Mononuclear cell (primary cell): ENCODE measurements around the gene UBASH3A. TPM values are rescaled to one million over a fixed set of nuclear protein-coding genes. Genes with fewer than 3 reads are reported as not detected.
"Not testable (repeated sequence)": the region's sequence is repeated elsewhere in the genome, so short reads cannot be mapped to it uniquely, and the experiment has no call there.

Experiments used
- H3K27me3 ChIP-seq: 2 replicates; pipeline ENCODE4 v1.6.0; 2011; ENCODE audit warnings: low read length, control low read depth; ENCODE audit not compliant: insufficient read depth
- H3K4me1 ChIP-seq: 2 replicates; pipeline ENCODE4 v1.5.1; 2011; ENCODE audit warnings: mild to moderate bottlenecking, low read length, control low read depth; ENCODE audit not compliant: insufficient read depth
- H3K4me3 ChIP-seq: 2 replicates; pipeline ENCODE4 v1.5.1; 2011; ENCODE audit warnings: mild to moderate bottlenecking, low read length, moderate library complexity
- H3K9me3 ChIP-seq: 2 replicates; pipeline ENCODE4 v1.5.1; 2011; ENCODE audit warnings: low read depth, mild to moderate bottlenecking, control low read depth, low read length
- total RNA-seq: library from RNA; depleted of rRNA; stranded (reverse); fragments of >200 nt; gene quantifications from one replicate; pipeline ENCODE4 v1.2.3, GENCODE V29; 2012

Gene UBASH3A
- total RNA-seq, 1 donor = 18.5 TPM

DNA sequence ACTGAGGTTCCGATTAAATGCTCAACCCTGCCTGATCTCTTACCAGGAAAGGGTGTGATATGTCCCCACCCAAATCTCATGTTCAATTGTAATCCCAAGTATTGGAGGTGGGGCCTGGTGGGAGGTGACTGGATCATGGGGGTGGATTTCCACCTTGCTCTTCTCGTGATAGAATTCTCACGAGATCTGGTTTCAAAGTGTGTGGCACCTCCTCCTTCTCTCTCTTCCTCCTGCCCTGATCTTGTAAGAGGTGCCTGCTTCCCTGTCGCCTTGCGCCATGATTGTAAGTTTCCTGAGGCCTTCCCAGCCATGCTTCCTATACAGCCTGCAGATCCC is 57.5 kb downstream of the UBASH3A start:
- H3K4me1 ChIP-seq = peaks cover 53% of the 10 kb centered on the region
- H3K27me3 ChIP-seq = no peaks in the 10 kb centered on the region
- H3K9me3 ChIP-seq = no peaks in the 10 kb centered on the region
- no peak overlapping the region for H3K4me3 ChIP-seq

- no peak overlapping the region for H3K4me3 ChIP-seq
- peaks cover 55% of the 10 kb centered on the region for H3K4me1 ChIP-seq
These were observed 58.5 kb downstream of the UBASH3A start for GRCh38 chr21:42461881-42462877.

GRCh38 chr21:42463861-42464515 is 60.3 kb downstream of the UBASH3A start:
- Histone ChIP-seq H3K4me3 (no peak overlapping the region), H3K27me3 (no peaks in the 10 kb centered on the region), H3K4me1 (peaks cover 63% of the 10 kb centered on the region), H3K9me3 (no peaks in the 10 kb centered on the region)

More at GRCh38 chr21:42461881-42462877, 58.5 kb downstream of the UBASH3A start:
- Histone ChIP-seq H3K9me3 (no peaks in the 10 kb centered on the region), H3K27me3 (no peaks in the 10 kb centered on the region)

GRCh38 chr21:42465008-42465802 is 61.5 kb downstream of the UBASH3A start:
- H3K9me3 ChIP-seq = no peaks in the 10 kb centered on the region
- H3K27me3 ChIP-seq = no peaks in the 10 kb centered on the region
- no peak overlapping the region for H3K4me3 ChIP-seq
- H3K4me1 ChIP-seq = peaks cover 60% of the 10 kb centered on the region

- H3K4me1 ChIP-seq = peaks cover 54% of the 10 kb centered on the region
- no peaks in the 10 kb centered on the region for H3K27me3 ChIP-seq
- no peaks in the 10 kb centered on the region for H3K9me3 ChIP-seq
- H3K4me3 ChIP-seq = no peak overlapping the region
These were observed 62.1 kb downstream of the UBASH3A start for GRCh38 chr21:42465803-42466127.

- H3K9me3 ChIP-seq = no peaks in the 10 kb centered on the region
- H3K4me1 ChIP-seq = peaks cover 45% of the 10 kb centered on the region
- no peak overlapping the region for H3K4me3 ChIP-seq
- H3K27me3 ChIP-seq = no peaks in the 10 kb centered on the region
These were observed 63.0 kb downstream of the UBASH3A start for GRCh38 chr21:42466700-42467099.

DNA sequence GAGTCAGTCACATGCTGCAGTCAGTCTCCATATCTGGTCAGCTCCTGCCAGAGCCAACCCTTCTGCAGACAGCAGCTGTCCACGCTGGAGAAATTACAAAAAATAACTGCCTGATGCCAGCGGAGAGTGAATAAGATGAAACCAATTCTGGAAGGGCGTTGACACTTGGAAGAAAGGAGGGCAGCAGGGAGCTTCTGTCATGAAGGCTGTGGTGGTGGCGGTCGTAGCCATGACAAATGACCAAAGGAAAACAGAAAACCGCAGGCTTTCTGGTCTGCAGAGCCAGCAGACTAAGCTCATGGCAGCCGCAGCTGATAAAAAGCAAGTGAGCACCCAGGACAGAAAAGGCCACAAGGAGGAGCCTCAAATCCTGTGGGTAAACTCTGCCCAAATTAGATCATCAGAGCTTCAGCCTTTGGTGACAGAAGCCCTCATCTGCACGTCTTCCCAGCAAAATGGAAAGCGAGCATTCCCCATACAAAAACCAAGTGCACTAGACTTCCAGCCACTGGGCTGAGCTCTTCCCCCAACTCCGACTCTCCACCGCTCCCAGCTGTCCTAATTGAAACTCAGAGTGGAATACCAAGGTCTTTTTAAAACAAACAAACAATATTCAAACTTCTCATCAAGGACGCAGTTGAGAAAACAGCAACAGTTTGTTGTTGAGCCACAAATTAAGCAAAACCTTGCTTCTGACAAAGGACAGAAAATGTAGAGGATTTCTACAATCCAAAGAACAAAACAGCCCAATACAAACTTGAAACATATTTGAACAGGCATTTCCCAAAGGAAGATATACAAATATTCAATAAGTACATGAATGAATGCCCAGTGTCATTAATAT is 63.7 kb downstream of the UBASH3A start:
- Histone ChIP-seq H3K9me3 (no peaks in the 10 kb centered on the region), H3K4me1 (peaks cover 39% of the 10 kb centered on the region), H3K4me3 (no peak overlapping the region), H3K27me3 (no peaks in the 10 kb centered on the region)

GRCh38 chr21:42468491-42469131 is 64.9 kb downstream of the UBASH3A start:
- peaks cover 36% of the 10 kb centered on the region for H3K4me1 ChIP-seq
- no peak overlapping the region for H3K4me3 ChIP-seq
- no peaks in the 10 kb centered on the region for H3K9me3 ChIP-seq
- no peaks in the 10 kb centered on the region for H3K27me3 ChIP-seq

DNA sequence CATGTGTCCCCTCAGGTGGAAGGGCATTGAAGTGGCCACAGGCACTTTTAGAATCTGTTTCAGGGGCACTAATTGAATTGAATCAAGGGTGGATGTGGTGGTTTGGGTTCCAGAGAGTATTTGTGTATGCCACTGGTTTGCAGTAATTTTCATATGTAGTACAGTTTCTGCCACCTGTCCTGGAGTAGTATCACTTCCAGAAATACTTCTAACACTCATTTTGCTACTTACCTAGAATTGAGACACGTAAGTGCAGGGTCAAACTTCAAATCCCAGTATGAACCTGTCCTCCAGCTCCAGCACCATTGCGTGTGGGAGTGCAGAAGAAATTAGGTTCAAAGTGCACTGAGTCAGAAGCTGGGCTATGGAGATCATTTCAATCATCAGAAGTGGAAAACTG is 65.6 kb downstream of the UBASH3A start:
- Histone ChIP-seq H3K4me1 (peaks cover 30% of the 10 kb centered on the region), H3K9me3 (no peaks in the 10 kb centered on the region), H3K4me3 (no peak overlapping the region), H3K27me3 (no peaks in the 10 kb centered on the region)

DNA sequence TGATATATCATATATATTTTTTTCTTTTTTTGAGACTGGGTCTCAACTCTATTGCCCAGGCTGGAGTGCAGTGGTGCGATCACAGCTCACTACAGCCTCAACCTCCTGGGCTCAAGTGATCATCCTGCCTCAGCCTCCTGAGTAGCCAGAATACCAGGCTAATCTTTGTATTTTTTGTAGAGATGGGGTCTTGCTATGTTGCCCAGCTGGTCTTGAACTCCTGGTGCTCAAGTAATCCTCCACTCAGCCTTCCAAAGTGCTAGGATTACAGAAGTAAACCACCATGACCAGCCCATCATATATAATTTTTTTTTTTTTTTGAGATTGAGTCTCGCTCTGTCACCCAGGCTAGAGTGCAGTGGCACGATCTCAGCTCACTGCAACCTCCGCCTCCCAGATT is 66.0 kb downstream of the UBASH3A start:
- H3K27me3 ChIP-seq, H3K9me3 ChIP-seq, H3K4me3 ChIP-seq: not testable (repeated sequence)
- peaks cover 25% of the 10 kb centered on the region for H3K4me1 ChIP-seq

DNA sequence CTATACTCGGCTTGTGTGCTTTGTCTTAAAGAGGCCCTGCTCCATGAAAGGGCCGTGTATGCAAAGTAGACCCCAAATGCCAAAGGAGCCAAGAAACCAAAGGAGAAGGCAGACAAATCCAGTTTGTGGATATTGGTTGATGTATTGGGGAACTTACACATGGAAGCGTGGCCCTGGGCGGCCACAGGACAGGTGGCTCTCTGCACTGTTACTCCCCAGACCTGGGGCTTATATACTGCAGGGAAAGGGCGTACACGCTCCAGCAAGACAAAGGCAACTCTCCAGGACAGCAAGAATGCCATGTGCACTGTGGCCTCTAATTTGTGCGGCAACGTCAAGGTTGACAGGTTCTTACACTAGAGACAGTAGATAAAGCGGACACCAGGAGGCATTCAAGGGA is 67.5 kb downstream of the UBASH3A start:
- Histone ChIP-seq H3K4me3 (no peak overlapping the region), H3K9me3 (no peaks in the 10 kb centered on the region), H3K4me1 (peaks cover 12% of the 10 kb centered on the region), H3K27me3 (no peaks in the 10 kb centered on the region)

- Histone ChIP-seq H3K4me1 (peaks cover 12% of the 10 kb centered on the region), H3K9me3 (no peaks in the 10 kb centered on the region), H3K4me3 (no peak overlapping the region), H3K27me3 (no peaks in the 10 kb centered on the region)
These were observed 68.1 kb downstream of the UBASH3A start for GRCh38 chr21:42471716-42472330.

DNA sequence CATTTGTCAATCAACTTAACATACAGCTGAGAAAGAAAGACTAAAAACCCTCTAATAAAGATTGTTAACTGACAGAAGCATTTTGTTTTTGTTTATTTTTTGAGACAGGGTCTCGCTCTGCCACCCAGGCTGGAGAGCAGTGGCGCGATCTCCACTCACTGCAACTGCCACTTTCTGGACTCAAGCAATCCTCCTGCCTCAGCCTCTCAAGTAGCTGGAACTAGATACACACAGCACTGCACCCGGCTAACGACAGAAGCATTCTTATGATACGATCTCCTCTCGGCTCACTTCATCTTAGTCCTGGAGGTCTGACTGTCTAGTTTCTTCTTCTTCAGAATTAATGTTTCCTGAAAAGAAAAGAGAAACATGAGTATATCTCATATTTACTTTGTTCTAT is 68.8 kb downstream of the UBASH3A start:
- H3K4me3 ChIP-seq = no peak overlapping the region
- H3K4me1 ChIP-seq = peaks cover 7% of the 10 kb centered on the region
- H3K9me3 ChIP-seq = no peaks in the 10 kb centered on the region
- H3K27me3 ChIP-seq = no peaks in the 10 kb centered on the region
